Endothelial cell of umbilical vein (primary cell): ENCODE results near the gene SLITRK2. TPM values are rescaled to one million over a fixed set of nuclear protein-coding genes. Genes with fewer than 3 reads are reported as not detected.

Source experiments
- BruUV-seq: library from RNA; stranded (reverse); fragments of 400-500 nt; replicated peaks from 2 replicates; lab custom pipeline; 2021; lab: Mats Ljungman, UMichigan
- CTCF ChIA-PET: fragments of 300-600, 350-600 bp; sonication (Branson Sonifier 250); formaldehyde crosslinking; loops from one replicate; lab custom pipeline; 2021; ENCODE audit warnings: antibody characterized with exemption, inconsistent platforms; lab: Charles Lee
- POLR2A ChIA-PET: fragments of 300-600, 350-600 bp; sonication (Branson Sonifier 250); formaldehyde crosslinking; loops from one replicate; lab custom pipeline; 2021; ENCODE audit warnings: antibody characterized with exemption, inconsistent platforms; lab: Charles Lee
- DNase-seq: peaks from one replicate; pipeline ENCODE4 v3.0.0-alpha.2; 2011; ENCODE audit warnings: low read depth, low spot score
- FAIRE-seq: peaks from 2 replicates; lab custom pipeline; 2011; peaks lifted over from hg19 to GRCh38; lab: Jason Lieb, UNC
- H2AFZ ChIP-seq: 2 replicates; pipeline ENCODE4 v1.6.0; 2012; ENCODE audit warnings: low read depth, low read length, control low read depth, inconsistent platforms
- H3K27ac ChIP-seq: 2 replicates; pipeline ENCODE4 v1.5.1; 2011; ENCODE audit warnings: low read depth, mild to moderate bottlenecking, control low read depth, low read length, moderate library complexity; ENCODE audit not compliant: insufficient read depth
- H3K27me3 ChIP-seq, 2 experiments: 2 replicates each; pipeline versions ENCODE4 v1.6.0 to v1.6.1; 2011; ENCODE audit warnings: low read length in 2 of 2, mixed read lengths in 1 of 2; ENCODE audit not compliant: control insufficient read depth in 2 of 2, insufficient read depth in 2 of 2
- H3K36me3 ChIP-seq, 2 experiments: 2 replicates in 1 of 2; 3 replicates in 1 of 2; pipeline ENCODE4 v1.5.1; 2011; ENCODE audit warnings: low read length in 2 of 2, mild to moderate bottlenecking in 1 of 2, moderate library complexity in 1 of 2; ENCODE audit not compliant: control insufficient read depth in 2 of 2, insufficient read depth in 2 of 2; ENCODE audit errors: extremely low read depth in 1 of 2
- H3K4me1 ChIP-seq: 3 replicates; pipeline ENCODE4 v1.5.1; 2011; ENCODE audit warnings: mild to moderate bottlenecking, low read length; ENCODE audit not compliant: control insufficient read depth, insufficient read depth; ENCODE audit errors: extremely low read depth
- H3K4me2 ChIP-seq: 2 replicates; pipeline ENCODE4 v1.6.1; 2011; ENCODE audit warnings: low read length, control low read depth, mixed read lengths; ENCODE audit not compliant: insufficient read depth
- H3K4me3 ChIP-seq, 3 experiments: fragments of 200-600 bp in 1 of 3; sonication (generic), shearing (Covaris generic) in 1 of 3; replicated peaks in 1 of 3; 2 replicates each; pipeline ENCODE4 v1.5.1; 2011 to 2016; ENCODE audit warnings: control low read depth in 3 of 3, low read length in 3 of 3, mild to moderate bottlenecking in 2 of 3, inconsistent platforms in 1 of 3, low read depth in 1 of 3, moderate library complexity in 1 of 3; ENCODE audit not compliant: insufficient read depth in 1 of 3
- H3K79me2 ChIP-seq: 2 replicates; pipeline ENCODE4 v1.6.0; 2012; ENCODE audit warnings: low read length, inconsistent platforms; ENCODE audit not compliant: control insufficient read depth, insufficient read depth
- H3K9ac ChIP-seq: replicated peaks from 2 replicates; pipeline ENCODE3; 2011; ENCODE audit warnings: low read length, control low read depth; ENCODE audit not compliant: insufficient read depth; ENCODE audit errors: extremely low read depth
- H3K9me1 ChIP-seq: replicated peaks from 3 replicates; pipeline ENCODE4 v1.6.0; 2011; ENCODE audit warnings: mild to moderate bottlenecking, low read length; ENCODE audit not compliant: control insufficient read depth, insufficient read depth; ENCODE audit errors: extremely low read depth
- H3K9me3 ChIP-seq: replicated peaks from 2 replicates; pipeline ENCODE4 v1.5.1; 2012; ENCODE audit warnings: low read length, inconsistent platforms; ENCODE audit not compliant: control insufficient read depth, insufficient read depth
- H4K20me1 ChIP-seq: replicated peaks from 2 replicates; pipeline ENCODE3; 2011; ENCODE audit warnings: mild to moderate bottlenecking, low read length; ENCODE audit not compliant: control insufficient read depth, insufficient read depth; ENCODE audit errors: extremely low read depth
- EZH2 ChIP-seq: IDR thresholded peaks from 2 replicates; pipeline ENCODE4 v1.6.1; 2012; ENCODE audit warnings: borderline replicate concordance, low read depth, mild to moderate bottlenecking, moderate library complexity, low read length, inconsistent platforms; ENCODE audit not compliant: severe bottlenecking
- GATA2 ChIP-seq: IDR thresholded peaks from 2 replicates; pipeline ENCODE4 v1.7.0; 2011; ENCODE audit warnings: low read depth, mild to moderate bottlenecking, moderate library complexity, mixed read lengths, low read length; ENCODE audit not compliant: insufficient read length, insufficient read depth
- JUN ChIP-seq: IDR thresholded peaks from 2 replicates; pipeline ENCODE4 v1.6.1; 2011; ENCODE audit warnings: borderline replicate concordance, low read depth; ENCODE audit not compliant: insufficient read length, insufficient read depth
- MYC ChIP-seq: IDR thresholded peaks from one replicate; pipeline ENCODE4 v1.6.1; 2011; ENCODE audit warnings: mild to moderate bottlenecking, low read depth, low read length
- POLR2AphosphoS5 ChIP-seq: IDR thresholded peaks from 2 replicates; pipeline ENCODE4 v1.6.1; 2012; ENCODE audit warnings: low read depth, mild to moderate bottlenecking, control low read depth, low read length, moderate library complexity; ENCODE audit not compliant: insufficient read depth
- dilution Hi-C: fragments of 300-500 bp; cut with MboI; formaldehyde crosslinking; loops from one replicate; pipeline ENCODE4 v1.15.0; 2019; ENCODE audit warnings: low sequenced_read_pairs; ENCODE audit not compliant: extremely low pct_ligation_motif_present
- intact Hi-C: fragments of 100-400 bp; cut with micrococcal nuclease; formaldehyde crosslinking; loops from one replicate; pipeline ENCODE4 v1.10.0; 2022
- polyA plus RNA-seq, 4 experiments: library from polyadenylated mRNA; depleted of rRNA in 3 of 4; stranded (reverse) in 3 of 4; unstranded in 1 of 4; fragments of >200 nt; gene quantifications; 2 replicates each; pipeline versions ENCODE4 v1.2.1 to v1.2.3, GENCODE V29; 2011 to 2012; ENCODE audit warnings: missing spikeins in 1 of 4
- total RNA-seq: library from RNA; stranded (reverse); gene quantifications from 2 replicates; pipeline ENCODE4 v1.2.3, GENCODE V29; 2021
- TF ChIP-seq, protein P1 (sequence below): IDR thresholded peaks from 2 replicates; pipeline ENCODE4 v1.6.1; 2011; ENCODE audit not compliant: insufficient read depth, insufficient read length

The SLITRK2 gene
- total and polyA plus RNA-seq, 2 donors (not counting 3 experiments of a cell fraction or from before 2014, with no cell fraction given), result not detected

DNA sequence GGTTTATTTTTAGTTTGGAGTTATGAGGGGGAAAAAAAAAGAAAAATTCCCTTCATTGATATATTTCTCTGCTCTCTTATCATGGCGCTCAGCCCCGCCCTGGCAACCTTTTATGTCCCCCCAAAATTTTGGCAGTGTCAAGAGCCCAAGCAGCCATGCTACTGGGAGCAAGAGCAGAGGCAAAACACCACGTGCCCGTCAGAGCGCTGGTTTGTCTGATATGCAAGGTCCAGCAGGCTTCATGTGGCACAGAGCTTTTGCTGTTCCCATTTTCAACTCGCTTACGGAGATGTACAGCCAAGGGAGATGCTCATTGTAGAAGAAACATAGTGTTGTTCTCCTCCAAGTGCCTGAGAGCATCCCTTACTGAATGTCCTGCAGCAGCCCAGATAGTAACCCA lies 27.3 kb downstream of the SLITRK2 start:
- FAIRE-seq, result no peak
- no peaks in the 10 kb centered on the region for H3K9me3 ChIP-seq
- H4K20me1 ChIP-seq, result no peaks in the 10 kb centered on the region
- CTCF ChIA-PET, result no interaction called here
- TF ChIP-seq GATA2 (no peak), MYC (no peak), JUN (no peak), EZH2 (no peak)
- TF ChIP-seq, protein P1, sequence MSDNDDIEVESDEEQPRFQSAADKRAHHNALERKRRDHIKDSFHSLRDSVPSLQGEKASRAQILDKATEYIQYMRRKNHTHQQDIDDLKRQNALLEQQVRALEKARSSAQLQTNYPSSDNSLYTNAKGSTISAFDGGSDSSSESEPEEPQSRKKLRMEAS, result no peak
- POLR2A ChIA-PET, result no interaction called here
- H3K27ac ChIP-seq, result no peak overlapping the region
- H3K4me1 ChIP-seq, result no peaks in the 10 kb centered on the region
- H3K27me3 ChIP-seq, result no peaks in the 10 kb centered on the region
- H2AFZ ChIP-seq, result no peak overlapping the region
- no TSS peak for BruUV-seq
- dilution Hi-C loops, result no loop called here
- H3K79me2 ChIP-seq, result no peaks in the 10 kb centered on the region
- no peak overlapping the region for H3K4me3 ChIP-seq
- no peaks in the 10 kb centered on the region for H3K9me1 ChIP-seq
- H3K4me2 ChIP-seq, result no peak overlapping the region
- intact Hi-C loops, result no loop called here
- H3K36me3 ChIP-seq, result no peaks in the 10 kb centered on the region
- no peak overlapping the region for H3K9ac ChIP-seq
- no peak for DNase-seq

DNA sequence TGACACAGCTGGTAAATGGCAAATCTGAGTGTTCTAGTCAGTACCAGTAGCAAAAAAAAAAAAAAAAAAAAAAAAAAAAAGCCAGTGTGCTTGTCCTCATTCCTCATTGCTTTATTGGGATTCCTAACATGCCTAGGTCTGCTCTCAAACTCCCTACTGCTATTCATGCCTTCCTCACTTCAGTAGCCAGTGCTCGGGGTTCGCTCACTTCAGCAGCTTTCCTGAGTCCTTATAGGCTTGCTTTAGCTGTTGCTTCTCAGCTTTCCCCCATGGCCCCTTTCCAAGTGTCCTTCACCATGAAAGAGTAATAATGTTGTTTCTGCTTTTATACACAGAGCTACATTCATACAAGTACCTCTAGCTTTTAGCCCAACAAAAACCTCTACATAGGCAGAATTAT lies 30.8 kb downstream of the SLITRK2 start:
- H3K4me2 ChIP-seq, result no peak overlapping the region
- no peak for FAIRE-seq
- H3K79me2 ChIP-seq, result no peaks in the 10 kb centered on the region
- no peaks in the 10 kb centered on the region for H3K9me1 ChIP-seq
- H3K9me3 ChIP-seq, result no peaks in the 10 kb centered on the region
- H3K36me3 ChIP-seq, result no peaks in the 10 kb centered on the region
- no peak overlapping the region for H3K9ac ChIP-seq
- dilution Hi-C loops (no loop called here), intact Hi-C loops (no loop called here)
- H3K27me3 ChIP-seq, result no peaks in the 10 kb centered on the region
- no peak for TF ChIP-seq POLR2AphosphoS5
- no peak for TF ChIP-seq EZH2
- TF ChIP-seq GATA2, result no peak
- TF ChIP-seq MYC, result no peak
- no peak for TF ChIP-seq JUN
- no peaks in the 10 kb centered on the region for H3K4me1 ChIP-seq
- no peak for DNase-seq
- no TSS peak for BruUV-seq
- ChIA-PET CTCF (no interaction called here), POLR2A (no interaction called here)
- H2AFZ ChIP-seq, result no peak overlapping the region
- H3K27ac ChIP-seq, result no peak overlapping the region
- no peak overlapping the region for H3K4me3 ChIP-seq
- H4K20me1 ChIP-seq, result no peaks in the 10 kb centered on the region
